B cell (primary cell): ENCODE measurements around the gene MYOC. TPM values are rescaled to one million over a fixed set of nuclear protein-coding genes. Genes with fewer than 3 reads are reported as not detected.

Experiments
- ATAC-seq: fragments of 200-7000 bp; cut with Tn5 transposase; one replicate; pipeline ENCODE4 v1.10.0; 2021; ENCODE audit warnings: low read depth, mild to moderate bottlenecking, moderate number of reproducible peaks, moderate library complexity
- CTCF ChIA-PET: fragments of 350-600 bp; sonication (Branson Sonifier 250); formaldehyde crosslinking; loops from one replicate; lab custom pipeline; 2021; ENCODE audit warnings: antibody characterized with exemption, inconsistent platforms; lab: Charles Lee
- POLR2A ChIA-PET: fragments of 350-600 bp; sonication (Branson Sonifier 250); formaldehyde crosslinking; loops from one replicate; lab custom pipeline; 2021; ENCODE audit warnings: antibody characterized with exemption; lab: Charles Lee
- DNase-seq: peaks from one replicate; pipeline ENCODE4 v3.0.0; 2013
- H2AFZ ChIP-seq: 2 replicates; pipeline ENCODE4 v1.6.1; 2012; ENCODE audit warnings: mild to moderate bottlenecking, low read depth, low read length; ENCODE audit not compliant: insufficient read depth, poor library complexity, severe bottlenecking
- H3K27ac ChIP-seq, 2 donors: 1 replicate in 1 of 2; 2 replicates in 1 of 2; pipeline ENCODE4 v1.5.1; 2012 to 2013; ENCODE audit warnings: low read length in 2 of 2, mild to moderate bottlenecking in 2 of 2, moderate library complexity in 1 of 2
- H3K27me3 ChIP-seq, 4 experiments: fragments of 200-600 bp in 1 of 4; sonication (generic) in 1 of 4; replicated peaks in 1 of 4; 1 replicate in 2 of 4; 2 replicates in 2 of 4; pipeline versions ENCODE4 v1.6.1 to v1.7.0; 2013 to 2016; ENCODE audit warnings: low read length in 3 of 4, mild to moderate bottlenecking in 2 of 4, mixed read lengths in 1 of 4, moderate library complexity in 1 of 4; ENCODE audit not compliant: insufficient read depth in 4 of 4, control insufficient read depth in 3 of 4; ENCODE audit errors: control extremely low read depth in 1 of 4
- H3K36me3 ChIP-seq, 2 experiments: replicated peaks in 1 of 2; 1 replicate in 1 of 2; 2 replicates in 1 of 2; pipeline versions ENCODE4 v1.6.1 to v1.7.1; 2013; ENCODE audit warnings: low read length in 1 of 2; ENCODE audit not compliant: insufficient read depth in 2 of 2, control insufficient read depth in 1 of 2; ENCODE audit errors: control extremely low read depth in 1 of 2, extremely low read depth in 1 of 2
- H3K4me1 ChIP-seq, 2 donors: fragments of 200-600 bp in 1 of 2; sonication (generic) in 1 of 2; 1 replicate in 1 of 2; 2 replicates in 1 of 2; pipeline versions ENCODE4 v1.5.1 to v1.6.1; 2013 to 2017; ENCODE audit warnings: low read length in 2 of 2; ENCODE audit not compliant: control insufficient read depth in 2 of 2, insufficient read depth in 2 of 2
- H3K4me2 ChIP-seq: replicated peaks from 2 replicates; pipeline ENCODE3; 2012; ENCODE audit warnings: mild to moderate bottlenecking, low read depth, low read length; ENCODE audit not compliant: poor library complexity, severe bottlenecking
- H3K4me3 ChIP-seq, 5 experiments: fragments of 200-600 bp in 1 of 5; sonication (generic) in 1 of 5; 1 replicate in 3 of 5; 2 replicates in 2 of 5; pipeline versions ENCODE4 v1.5.1 to v1.7.0; 2011 to 2016; ENCODE audit warnings: low read length in 4 of 5, mild to moderate bottlenecking in 4 of 5, low read depth in 2 of 5, control low read depth in 1 of 5, moderate library complexity in 1 of 5; ENCODE audit not compliant: insufficient read depth in 1 of 5; ENCODE audit errors: control extremely low read depth in 1 of 5, extremely low read depth in 1 of 5
- H3K79me2 ChIP-seq: fragments of 200-600 bp; sonication (generic); one replicate; pipeline ENCODE4 v1.6.0; 2016; ENCODE audit warnings: low read length; ENCODE audit not compliant: control insufficient read depth, insufficient read depth
- H3K9ac ChIP-seq: fragments of 200-600 bp; sonication (generic); 2 replicates; pipeline ENCODE4 v1.6.1; 2017; ENCODE audit warnings: mild to moderate bottlenecking, low read length, moderate library complexity
- H3K9me3 ChIP-seq, 3 donors: one replicate each; pipeline versions ENCODE4 v1.6.1 to v1.7.1; 2013; ENCODE audit warnings: low read length in 2 of 3; ENCODE audit not compliant: control insufficient read depth in 2 of 3, insufficient read depth in 1 of 3; ENCODE audit errors: control extremely low read depth in 1 of 3
- H4K20me1 ChIP-seq: 2 replicates; pipeline ENCODE4 v1.6.0; 2012; ENCODE audit warnings: mild to moderate bottlenecking, low read length; ENCODE audit not compliant: insufficient read depth, control insufficient read depth, poor library complexity, severe bottlenecking
- H3K27ac Mint-ChIP-seq: one replicate; pipeline ENCODE4 v1.8.0; 2021; ENCODE audit warnings: mixed read lengths
- H3K27me3 Mint-ChIP-seq: one replicate; pipeline ENCODE4 v1.8.0; 2021; ENCODE audit warnings: mixed read lengths
- H3K4me1 Mint-ChIP-seq: one replicate; pipeline ENCODE4 v1.8.0; 2021; ENCODE audit warnings: mixed read lengths
- H3K4me3 Mint-ChIP-seq: one replicate; pipeline ENCODE4 v1.8.0; 2021; ENCODE audit warnings: mixed read lengths
- H3K9me3 Mint-ChIP-seq: one replicate; pipeline ENCODE4 v1.8.0; 2022; ENCODE audit warnings: mixed read lengths; ENCODE audit not compliant: insufficient read depth
- CTCF ChIP-seq: fragments of 200-600 bp; IDR thresholded peaks from one replicate; pipeline ENCODE4 v1.8.0; 2022; ENCODE audit warnings: antibody characterized with exemption, mild to moderate bottlenecking
- EZH2 ChIP-seq: IDR thresholded peaks from 2 replicates; pipeline ENCODE4 v1.6.1; 2012; ENCODE audit warnings: borderline replicate concordance, low read depth, mild to moderate bottlenecking, moderate library complexity, low read length; ENCODE audit not compliant: insufficient read depth, poor library complexity, severe bottlenecking
- WGBS: methylation state at CpG from one replicate; pipeline ENCODE4 v1.1.5; 2013; ENCODE audit warnings: missing lambda C conversion rate; ENCODE audit not compliant: insufficient coverage; 5-methylcytosine and 5-hydroxymethylcytosine counted together
- intact Hi-C: fragments of 100-400 bp; cut with micrococcal nuclease; formaldehyde crosslinking; loops from one replicate; pipeline ENCODE4 v1.10.0; 2022
- polyA plus RNA-seq: library from polyadenylated mRNA; depleted of rRNA; stranded (reverse); fragments of >200 nt; gene quantifications from 2 replicates; pipeline ENCODE4 v1.2.3, GENCODE V29; 2012
- total RNA-seq, 2 donors: library from RNA; stranded (reverse); fragments of 120-200 nt in 1 of 2; gene quantifications; 1 replicate in 1 of 2; 2 replicates in 1 of 2; pipeline versions ENCODE4 v1.2.3 to v1.2.4, GENCODE V29; 2013 to 2022

MYOC gene
- total and polyA plus RNA-seq, 2 donors (not counting 1 experiment from before 2014, with no cell fraction given), result not detected

DNA sequence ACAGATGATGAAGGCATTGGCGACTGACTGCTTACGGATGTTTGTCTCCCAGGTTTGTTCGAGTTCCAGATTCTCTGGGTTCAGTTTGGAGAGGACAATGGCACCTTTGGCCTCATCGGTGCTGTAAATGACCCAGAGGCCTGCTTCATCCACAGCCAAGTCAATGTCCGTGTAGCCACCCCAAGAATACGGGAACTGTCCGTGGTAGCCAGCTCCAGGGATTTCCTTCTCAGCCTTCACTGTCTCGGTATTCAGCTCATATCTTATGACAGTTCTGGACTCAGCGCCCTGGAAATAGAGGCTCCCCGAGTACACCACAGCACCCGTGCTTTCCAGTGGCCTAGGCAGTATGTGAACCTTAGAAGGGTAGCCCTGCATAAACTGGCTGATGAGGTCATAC lies 16.3 kb downstream of the MYOC start:
- H3K9me3 Mint-ChIP-seq, result no peaks in the 10 kb centered on the region
- DNase-seq (no peak), ATAC-seq (no peak)
- no peaks in the 10 kb centered on the region for H3K27me3 ChIP-seq
- TF ChIP-seq EZH2 (no peak), CTCF (no peak)
- no peak overlapping the region for H3K27ac ChIP-seq
- H4K20me1 ChIP-seq, result no peaks in the 10 kb centered on the region
- H3K4me2 ChIP-seq, result no peak overlapping the region
- no peaks in the 10 kb centered on the region for H3K4me1 ChIP-seq
- H3K9me3 ChIP-seq, result no peaks in the 10 kb centered on the region
- ChIA-PET POLR2A (no interaction called here), CTCF (interaction anchor here (1.0 to 1.1 kb wide), 2 partner anchors 9 to 11 kb away, joined by 3 to 4 read pairs; no protein-coding TSS in a partner anchor)
- no peaks in the 10 kb centered on the region for H3K79me2 ChIP-seq
- no peak overlapping the region for H3K4me3 Mint-ChIP-seq
- H3K27ac Mint-ChIP-seq, result no peak overlapping the region
- intact Hi-C loops, result no loop called here
- H3K4me3 ChIP-seq, result no peak overlapping the region
- H3K27me3 Mint-ChIP-seq, result peaks cover 8% of the 10 kb centered on the region
- H3K4me1 Mint-ChIP-seq, result no peaks in the 10 kb centered on the region
- WGBS, result 90% methylated on average over 11 of the region's 11 CpGs
- H3K36me3 ChIP-seq, result no peaks in the 10 kb centered on the region
- H2AFZ ChIP-seq, result no peak overlapping the region
- no peak overlapping the region for H3K9ac ChIP-seq

DNA sequence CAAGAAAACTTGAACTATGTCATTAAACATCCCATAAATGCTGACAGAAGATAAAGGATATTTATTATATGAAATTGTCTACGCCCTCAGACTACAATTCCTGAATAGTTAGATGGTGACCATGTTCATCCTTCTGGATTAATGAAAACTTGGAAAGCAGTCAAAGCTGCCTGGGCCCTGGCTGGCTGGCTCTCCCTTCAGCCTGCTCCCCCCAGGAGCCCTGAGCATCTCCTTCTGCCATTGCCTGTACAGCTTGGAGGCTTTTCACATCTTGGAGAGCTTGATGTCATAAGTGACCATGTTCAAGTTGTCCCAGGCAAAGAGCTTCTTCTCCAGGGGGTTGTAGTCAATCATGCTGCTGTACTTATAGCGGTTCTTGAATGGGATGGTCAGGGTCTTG lies 16.8 kb downstream of the MYOC start:
- Histone ChIP-seq H3K4me1 (no peaks in the 10 kb centered on the region), H3K9ac (no peak overlapping the region), H2AFZ (no peak overlapping the region), H3K27ac (no peak overlapping the region), H3K27me3 (no peaks in the 10 kb centered on the region), H4K20me1 (no peaks in the 10 kb centered on the region), H3K4me3 (no peak overlapping the region), H3K9me3 (no peaks in the 10 kb centered on the region), H3K4me2 (no peak overlapping the region), H3K36me3 (no peaks in the 10 kb centered on the region), H3K79me2 (no peaks in the 10 kb centered on the region)
- H3K4me1 Mint-ChIP-seq, result no peaks in the 10 kb centered on the region
- H3K9me3 Mint-ChIP-seq, result no peaks in the 10 kb centered on the region
- peaks cover 8% of the 10 kb centered on the region for H3K27me3 Mint-ChIP-seq
- H3K4me3 Mint-ChIP-seq, result no peak overlapping the region
- intact Hi-C loops, result no loop called here
- H3K27ac Mint-ChIP-seq, result no peak overlapping the region
- CTCF ChIA-PET, result no interaction called here
- POLR2A ChIA-PET, result no interaction called here
- no peak for DNase-seq
- no peak for TF ChIP-seq EZH2
- TF ChIP-seq CTCF, result no peak
- no peak for ATAC-seq
- 94% methylated on average over 1 of the region's 2 CpGs for WGBS
